ENCODE measurements around the gene CCDC57.
"Not testable (repeated sequence)": the region's sequence is repeated elsewhere in the genome, so short reads cannot be mapped to it uniquely, and the experiment has no call there.

CCDC57 gene

GRCh38 chr17:82199496-82199895, 13.1 kb downstream of the CCDC57 start:
- no peak for DNase-seq

GRCh38 chr17:82198092-82198491, 14.6 kb downstream of the CCDC57 start:
- DNase-seq: no peak

- DNase-seq: no peak
These were observed 16.7 kb downstream of the CCDC57 start for GRCh38 chr17:82195675-82196672.

- DNase-seq: no peak
These were observed 17.9 kb downstream of the CCDC57 start for GRCh38 chr17:82194765-82195164.

GRCh38 chr17:82193520-82194220, 19.0 kb downstream of the CCDC57 start:
- DNase-seq: no peak

- DNase-seq: not testable (repeated sequence)
These were observed 19.6 kb downstream of the CCDC57 start for GRCh38 chr17:82193050-82193449.

- no peak for DNase-seq
These were observed 24.4 kb downstream of the CCDC57 start for GRCh38 chr17:82188001-82188961.

- DNase-seq: no peak
These were observed 25.1 kb downstream of the CCDC57 start for GRCh38 chr17:82187500-82187899.

- DNase-seq: no peak
These were observed 26.4 kb downstream of the CCDC57 start for GRCh38 chr17:82186221-82186620.

GRCh38 chr17:82184761-82185160, 27.9 kb downstream of the CCDC57 start:
- no peak for DNase-seq

- no peak for DNase-seq
These were observed 31.7 kb downstream of the CCDC57 start for GRCh38 chr17:82180776-82181528.

GRCh38 chr17:82179946-82180475, 32.6 kb downstream of the CCDC57 start:
- no peak for DNase-seq

- DNase-seq: no peak
These were observed 33.2 kb downstream of the CCDC57 start for GRCh38 chr17:82179412-82179811.

- no peak for DNase-seq
These were observed 34.0 kb downstream of the CCDC57 start for GRCh38 chr17:82178499-82179261.

- DNase-seq: no peak
These were observed 34.7 kb downstream of the CCDC57 start for GRCh38 chr17:82177761-82178498.

- no peak for DNase-seq
These were observed 35.4 kb downstream of the CCDC57 start for GRCh38 chr17:82177276-82177675.

GRCh38 chr17:82175951-82176350, 36.7 kb downstream of the CCDC57 start:
- DNase-seq: no peak

GRCh38 chr17:82175201-82175600, 37.4 kb downstream of the CCDC57 start:
- no peak for DNase-seq

- DNase-seq: not testable (repeated sequence)
These were observed 38.4 kb downstream of the CCDC57 start for GRCh38 chr17:82174042-82174857.

Data from left hindlimb (tissue), 1 donor.